HepG2 (cell line): ENCODE measurements around the gene FAM3D. TPM values are rescaled to one million over a fixed set of nuclear protein-coding genes. Genes with fewer than 3 reads are reported as not detected.

Experiments used
- ATAC-seq: fragments of 200-7000 bp; cut with Tn5 transposase; 3 replicates; pipeline ENCODE4 v1.9.1; 2020; ENCODE audit warnings: mild to moderate bottlenecking, moderate library complexity
- BruUV-seq: library from RNA; stranded (reverse); fragments of 400-500 nt; replicated peaks from 2 replicates; lab custom pipeline; 2021; lab: Mats Ljungman, UMichigan
- CTCF ChIA-PET: fragments of 300-600 bp; formaldehyde crosslinking; extraction: SDS; loops from one replicate; lab custom pipeline; 2021; ENCODE audit warnings: low total read pairs, inconsistent platforms, low intra/inter-chr PET ratio; lab: Yijun Ruan, JAX
- POLR2A ChIA-PET: fragments of 350-600 bp; sonication (Branson Sonifier 250); formaldehyde crosslinking; loops from one replicate; lab custom pipeline; 2020; ENCODE audit warnings: antibody characterized with exemption, inconsistent platforms; lab: Yijun Ruan, JAX
- DNase-seq: peaks from one replicate; pipeline ENCODE4 v3.0.0-alpha.2; 2015; ENCODE audit warnings: low spot score
- FAIRE-seq: peaks from 3 replicates; lab custom pipeline; 2011; peaks lifted over from hg19 to GRCh38; lab: Jason Lieb, UNC
- H2AFZ ChIP-seq: one replicate; pipeline ENCODE4 v1.6.1; 2011; ENCODE audit warnings: low read length, inconsistent platforms
- H3K27ac ChIP-seq: fragments of 300-600 bp; 3 replicates; pipeline ENCODE4 v1.8.0; 2011; ENCODE audit warnings: mixed run types, mild to moderate bottlenecking, mixed read lengths, low read length, inconsistent platforms; ENCODE audit not compliant: insufficient read depth; ENCODE audit errors: extremely low read length
- H3K27me3 ChIP-seq, 2 experiments: fragments of 200-600 bp in 1 of 2; 2 replicates in 1 of 2; 3 replicates in 1 of 2; pipeline versions ENCODE4 v1.6.0 to v1.8.0; 2011; ENCODE audit warnings: low read length in 2 of 2, mild to moderate bottlenecking in 2 of 2, moderate library complexity in 2 of 2, inconsistent platforms in 1 of 2; ENCODE audit not compliant: insufficient read depth in 2 of 2, control insufficient read depth in 1 of 2
- H3K36me3 ChIP-seq, 2 experiments: fragments of 200-600 bp in 1 of 2; replicated peaks in 1 of 2; 2 replicates in 1 of 2; 3 replicates in 1 of 2; pipeline versions ENCODE4 v1.5.1 to v1.8.0; 2011; ENCODE audit warnings: low read length in 2 of 2, inconsistent platforms in 1 of 2; ENCODE audit not compliant: insufficient read depth in 2 of 2, control insufficient read depth in 1 of 2
- H3K4me1 ChIP-seq: 2 replicates; pipeline ENCODE4 v1.5.1; 2012; ENCODE audit warnings: low read length, inconsistent platforms; ENCODE audit not compliant: insufficient read depth
- H3K4me2 ChIP-seq: 2 replicates; pipeline ENCODE4 v1.6.0; 2011; ENCODE audit warnings: low read depth, low read length, inconsistent platforms
- H3K4me3 ChIP-seq, 3 experiments: fragments of 200-600 bp in 1 of 3; sonication (generic), shearing (Covaris generic) in 1 of 3; replicated peaks in 1 of 3; 2 replicates each; pipeline ENCODE4 v1.5.1; 2011 to 2016; ENCODE audit warnings: low read length in 3 of 3, inconsistent platforms in 2 of 3, low read depth in 2 of 3, mild to moderate bottlenecking in 2 of 3, control low read depth in 1 of 3, mixed read lengths in 1 of 3; ENCODE audit not compliant: insufficient read depth in 1 of 3
- H3K79me2 ChIP-seq: one replicate; pipeline ENCODE4 v1.6.1; 2011; ENCODE audit warnings: low read length, inconsistent platforms; ENCODE audit not compliant: insufficient read depth
- H3K9ac ChIP-seq: 2 replicates; pipeline ENCODE4 v1.6.0; 2011; ENCODE audit warnings: mild to moderate bottlenecking, low read depth, low read length, inconsistent platforms; ENCODE audit not compliant: insufficient read depth
- H3K9me3 ChIP-seq: 2 replicates; pipeline ENCODE4 v1.5.1; 2012; ENCODE audit warnings: mild to moderate bottlenecking, low read length
- H4K20me1 ChIP-seq: 2 replicates; pipeline ENCODE4 v1.6.0; 2011; ENCODE audit warnings: inconsistent platforms, mild to moderate bottlenecking, low read length, moderate library complexity; ENCODE audit not compliant: insufficient read depth
- MED13 ChIP-seq: sonication (generic); formaldehyde crosslinking; IDR thresholded peaks from 2 replicates; pipeline ENCODE4 v1.5.0; 2020; ENCODE audit warnings: missing genetic modification reagents
- ZNF569 ChIP-seq: sonication (generic); formaldehyde crosslinking; IDR thresholded peaks from 2 replicates; pipeline ENCODE4 v1.5.0; 2020; ENCODE audit warnings: mild to moderate bottlenecking, missing genetic modification reagents, moderate library complexity, borderline replicate concordance
- WGBS: methylation state at CpG from one replicate; pipeline ENCODE4 v1.1.6; 2017; ENCODE audit warnings: low lambda C conversion rate; 5-methylcytosine and 5-hydroxymethylcytosine counted together
- in situ Hi-C: cut with HindIII; loops from 2 replicates; pipeline ENCODE4 v1.10.0; 2017; ENCODE audit warnings: low pct_unique_long_range_greater_than_20kb; ENCODE audit not compliant: extremely low pct_ligation_motif_present
- intact Hi-C: fragments of 100-400 bp; cut with micrococcal nuclease; formaldehyde crosslinking; loops from one replicate; pipeline ENCODE4 v1.10.0; 2022; ENCODE audit not compliant: unreplicated experiment
- polyA plus RNA-seq, 8 experiments: library from polyadenylated mRNA; depleted of rRNA in 3 of 8; stranded (reverse) in 7 of 8; unstranded in 1 of 8; fragments of >200 nt; fragmentation: Illumina TruSeq in 4 of 8; extraction: Trizol in 4 of 8; gene quantifications; 2 replicates each; pipeline versions ENCODE4 v1.2.1 to v1.2.3, GENCODE V29; 2011 to 2016; ENCODE audit warnings: low read depth in 4 of 8, missing spikeins in 1 of 8, mixed read lengths in 1 of 8; ENCODE audit not compliant: insufficient read depth in 1 of 8
- total RNA-seq, 5 experiments: library from RNA; depleted of rRNA; stranded (reverse); fragments of >200 nt; fragmentation: Illumina TruSeq; extraction: Trizol; gene quantifications; 2 replicates each; pipeline ENCODE4 v1.2.3, GENCODE V29; 2016; ENCODE audit warnings: low read depth in 1 of 5
- TF ChIP-seq, protein P1 (sequence below): sonication (generic); formaldehyde crosslinking; IDR thresholded peaks from 2 replicates; pipeline ENCODE4 v1.8.0; 2022; ENCODE audit warnings: low read depth, missing genetic modification reagents
- TF ChIP-seq, protein P2 (sequence below): sonication (generic); formaldehyde crosslinking; IDR thresholded peaks from 2 replicates; pipeline ENCODE4 v1.4.0; 2020; ENCODE audit warnings: mild to moderate bottlenecking, missing genetic modification reagents

The FAM3D gene
- total and polyA plus RNA-seq, 2 of the 13 experiments (the other 11 are each of a cell fraction or from before 2014, with no cell fraction given): not detected

DNA sequence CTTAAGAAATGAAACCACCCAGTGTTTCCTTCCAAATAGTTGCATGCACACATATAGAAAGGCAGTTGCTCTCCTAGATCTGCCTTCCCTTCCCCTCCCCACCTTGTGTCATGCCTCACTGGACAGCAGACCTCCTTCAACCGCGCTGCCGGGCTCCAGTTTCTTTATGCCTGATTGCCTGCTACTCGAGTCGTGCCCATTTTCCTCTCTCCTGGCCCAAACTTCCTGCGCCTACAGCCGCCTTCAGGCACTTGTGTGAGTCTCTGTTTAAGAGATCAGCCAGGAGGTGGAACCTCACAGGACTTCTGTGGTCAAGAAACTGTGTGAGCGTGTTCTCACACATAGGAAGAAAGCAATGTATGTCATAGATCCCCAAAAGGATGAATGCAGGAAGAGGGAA, 80.6 kb downstream of the FAM3D start:
- intact Hi-C loops: no loop called here
- FAIRE-seq (no peak), ATAC-seq (no peak), DNase-seq (no peak)
- H4K20me1 ChIP-seq: no peaks in the 10 kb centered on the region
- H3K9ac ChIP-seq: no peak overlapping the region
- H3K36me3 ChIP-seq: no peaks in the 10 kb centered on the region
- TF ChIP-seq MED13 (CRISPR knock-in tag) (no peak), ZNF569 (no peak)
- TF ChIP-seq, protein P1, sequence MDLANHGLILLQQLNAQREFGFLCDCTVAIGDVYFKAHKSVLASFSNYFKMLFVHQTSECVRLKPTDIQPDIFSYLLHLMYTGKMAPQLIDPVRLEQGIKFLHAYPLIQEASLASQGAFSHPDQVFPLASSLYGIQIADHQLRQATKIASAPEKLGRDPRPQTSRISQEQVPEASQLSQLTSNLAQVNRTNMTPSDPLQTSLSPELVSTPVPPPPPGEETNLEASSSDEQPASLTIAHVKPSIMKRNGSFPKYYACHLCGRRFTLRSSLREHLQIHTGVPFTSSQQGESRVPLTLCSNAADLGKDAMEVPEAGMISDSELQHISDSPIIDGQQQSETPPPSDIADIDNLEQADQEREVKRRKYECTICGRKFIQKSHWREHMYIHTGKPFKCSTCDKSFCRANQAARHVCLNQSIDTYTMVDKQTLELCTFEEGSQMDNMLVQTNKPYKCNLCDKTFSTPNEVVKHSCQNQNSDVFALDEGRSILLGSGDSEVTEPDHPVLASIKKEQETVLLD (CRISPR knock-in tag): no peak
- TF ChIP-seq, protein P2, sequence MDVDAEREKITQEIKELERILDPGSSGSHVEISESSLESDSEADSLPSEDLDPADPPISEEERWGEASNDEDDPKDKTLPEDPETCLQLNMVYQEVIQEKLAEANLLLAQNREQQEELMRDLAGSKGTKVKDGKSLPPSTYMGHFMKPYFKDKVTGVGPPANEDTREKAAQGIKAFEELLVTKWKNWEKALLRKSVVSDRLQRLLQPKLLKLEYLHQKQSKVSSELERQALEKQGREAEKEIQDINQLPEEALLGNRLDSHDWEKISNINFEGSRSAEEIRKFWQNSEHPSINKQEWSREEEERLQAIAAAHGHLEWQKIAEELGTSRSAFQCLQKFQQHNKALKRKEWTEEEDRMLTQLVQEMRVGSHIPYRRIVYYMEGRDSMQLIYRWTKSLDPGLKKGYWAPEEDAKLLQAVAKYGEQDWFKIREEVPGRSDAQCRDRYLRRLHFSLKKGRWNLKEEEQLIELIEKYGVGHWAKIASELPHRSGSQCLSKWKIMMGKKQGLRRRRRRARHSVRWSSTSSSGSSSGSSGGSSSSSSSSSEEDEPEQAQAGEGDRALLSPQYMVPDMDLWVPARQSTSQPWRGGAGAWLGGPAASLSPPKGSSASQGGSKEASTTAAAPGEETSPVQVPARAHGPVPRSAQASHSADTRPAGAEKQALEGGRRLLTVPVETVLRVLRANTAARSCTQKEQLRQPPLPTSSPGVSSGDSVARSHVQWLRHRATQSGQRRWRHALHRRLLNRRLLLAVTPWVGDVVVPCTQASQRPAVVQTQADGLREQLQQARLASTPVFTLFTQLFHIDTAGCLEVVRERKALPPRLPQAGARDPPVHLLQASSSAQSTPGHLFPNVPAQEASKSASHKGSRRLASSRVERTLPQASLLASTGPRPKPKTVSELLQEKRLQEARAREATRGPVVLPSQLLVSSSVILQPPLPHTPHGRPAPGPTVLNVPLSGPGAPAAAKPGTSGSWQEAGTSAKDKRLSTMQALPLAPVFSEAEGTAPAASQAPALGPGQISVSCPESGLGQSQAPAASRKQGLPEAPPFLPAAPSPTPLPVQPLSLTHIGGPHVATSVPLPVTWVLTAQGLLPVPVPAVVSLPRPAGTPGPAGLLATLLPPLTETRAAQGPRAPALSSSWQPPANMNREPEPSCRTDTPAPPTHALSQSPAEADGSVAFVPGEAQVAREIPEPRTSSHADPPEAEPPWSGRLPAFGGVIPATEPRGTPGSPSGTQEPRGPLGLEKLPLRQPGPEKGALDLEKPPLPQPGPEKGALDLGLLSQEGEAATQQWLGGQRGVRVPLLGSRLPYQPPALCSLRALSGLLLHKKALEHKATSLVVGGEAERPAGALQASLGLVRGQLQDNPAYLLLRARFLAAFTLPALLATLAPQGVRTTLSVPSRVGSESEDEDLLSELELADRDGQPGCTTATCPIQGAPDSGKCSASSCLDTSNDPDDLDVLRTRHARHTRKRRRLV (CRISPR knock-in tag): no peak
- CTCF ChIA-PET: no interaction called here
- no peaks in the 10 kb centered on the region for H3K79me2 ChIP-seq
- no peaks in the 10 kb centered on the region for H3K9me3 ChIP-seq
- H3K4me3 ChIP-seq: no peak overlapping the region; a peak in 1 of 6 replicates
- no TSS peak for BruUV-seq
- 64% methylated on average over 8 of the region's 8 CpGs for WGBS
- POLR2A ChIA-PET: no interaction called here
- in situ Hi-C loops: no loop called here
- peak overlapping the region; percentile 93 for H3K4me2 ChIP-seq
- peaks cover 19% of the 10 kb centered on the region for H3K4me1 ChIP-seq
- H3K27ac ChIP-seq: no peak overlapping the region
- no peak overlapping the region for H2AFZ ChIP-seq
- H3K27me3 ChIP-seq: peaks cover 1 to 9% of the 10 kb centered on the region in 2 experiments; a peak in 3 of 5 replicates
